Choroid plexus epithelial cell (primary cell): ENCODE measurements around the gene UQCRQ.

Experiments used
- DNase-seq: peaks from one replicate; pipeline ENCODE4 v3.0.0-alpha.2; 2010; ENCODE audit warnings: low read depth
- H3K4me3 ChIP-seq: 2 replicates; pipeline ENCODE4 v1.5.1; 2011; ENCODE audit warnings: low read depth, mild to moderate bottlenecking, control low read depth, low read length, moderate library complexity
- TF ChIP-seq, protein P1 (sequence below): conservative IDR thresholded peaks from 2 replicates; pipeline ENCODE4 v1.5.1; 2011; ENCODE audit warnings: low read depth, mild to moderate bottlenecking, control low read depth, inconsistent platforms, low read length, moderate library complexity

Gene UQCRQ

GRCh38 chr5:132868754-132869153 lies 2.3 kb downstream of the UQCRQ start:
- DNase-seq, result no peak
- TF ChIP-seq, protein P1, sequence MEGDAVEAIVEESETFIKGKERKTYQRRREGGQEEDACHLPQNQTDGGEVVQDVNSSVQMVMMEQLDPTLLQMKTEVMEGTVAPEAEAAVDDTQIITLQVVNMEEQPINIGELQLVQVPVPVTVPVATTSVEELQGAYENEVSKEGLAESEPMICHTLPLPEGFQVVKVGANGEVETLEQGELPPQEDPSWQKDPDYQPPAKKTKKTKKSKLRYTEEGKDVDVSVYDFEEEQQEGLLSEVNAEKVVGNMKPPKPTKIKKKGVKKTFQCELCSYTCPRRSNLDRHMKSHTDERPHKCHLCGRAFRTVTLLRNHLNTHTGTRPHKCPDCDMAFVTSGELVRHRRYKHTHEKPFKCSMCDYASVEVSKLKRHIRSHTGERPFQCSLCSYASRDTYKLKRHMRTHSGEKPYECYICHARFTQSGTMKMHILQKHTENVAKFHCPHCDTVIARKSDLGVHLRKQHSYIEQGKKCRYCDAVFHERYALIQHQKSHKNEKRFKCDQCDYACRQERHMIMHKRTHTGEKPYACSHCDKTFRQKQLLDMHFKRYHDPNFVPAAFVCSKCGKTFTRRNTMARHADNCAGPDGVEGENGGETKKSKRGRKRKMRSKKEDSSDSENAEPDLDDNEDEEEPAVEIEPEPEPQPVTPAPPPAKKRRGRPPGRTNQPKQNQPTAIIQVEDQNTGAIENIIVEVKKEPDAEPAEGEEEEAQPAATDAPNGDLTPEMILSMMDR, result no peak
- H3K4me3 ChIP-seq, result no peak overlapping the region

DNA sequence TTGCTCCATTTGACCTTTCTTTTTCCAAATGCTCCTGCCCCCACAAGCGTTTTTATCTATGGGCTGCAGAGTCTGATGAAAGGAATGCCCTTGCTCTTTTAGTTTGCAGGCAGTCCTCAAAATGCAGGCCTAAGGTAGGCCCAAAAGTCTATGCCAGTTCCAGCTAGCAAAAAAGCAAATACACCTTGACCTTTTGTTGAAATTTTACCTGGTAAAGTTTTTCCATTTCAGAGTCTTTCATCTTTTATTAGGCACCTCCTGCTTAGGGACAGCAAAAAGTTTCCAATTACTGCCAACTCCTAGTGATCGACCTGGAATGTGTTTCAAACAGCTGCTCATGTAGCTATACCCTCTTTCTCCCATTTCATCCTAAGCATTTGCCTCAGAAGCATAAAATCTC lies 4.4 kb downstream of the UQCRQ start:
- no peak for DNase-seq
- TF ChIP-seq, protein P1, result no peak

GRCh38 chr5:132871459-132872284 lies 5.2 kb downstream of the UQCRQ start:
- H3K4me3 ChIP-seq, result no peak overlapping the region
- no peak for DNase-seq
- TF ChIP-seq, protein P1, result no peak

More for the DNA sequence above, 4.4 kb downstream of the UQCRQ start:
- no peak overlapping the region for H3K4me3 ChIP-seq

GRCh38 chr5:132872788-132873118 lies 6.3 kb downstream of the UQCRQ start:
- TF ChIP-seq, protein P1, result no peak
- DNase-seq, result no peak
- no peak overlapping the region for H3K4me3 ChIP-seq

DNA sequence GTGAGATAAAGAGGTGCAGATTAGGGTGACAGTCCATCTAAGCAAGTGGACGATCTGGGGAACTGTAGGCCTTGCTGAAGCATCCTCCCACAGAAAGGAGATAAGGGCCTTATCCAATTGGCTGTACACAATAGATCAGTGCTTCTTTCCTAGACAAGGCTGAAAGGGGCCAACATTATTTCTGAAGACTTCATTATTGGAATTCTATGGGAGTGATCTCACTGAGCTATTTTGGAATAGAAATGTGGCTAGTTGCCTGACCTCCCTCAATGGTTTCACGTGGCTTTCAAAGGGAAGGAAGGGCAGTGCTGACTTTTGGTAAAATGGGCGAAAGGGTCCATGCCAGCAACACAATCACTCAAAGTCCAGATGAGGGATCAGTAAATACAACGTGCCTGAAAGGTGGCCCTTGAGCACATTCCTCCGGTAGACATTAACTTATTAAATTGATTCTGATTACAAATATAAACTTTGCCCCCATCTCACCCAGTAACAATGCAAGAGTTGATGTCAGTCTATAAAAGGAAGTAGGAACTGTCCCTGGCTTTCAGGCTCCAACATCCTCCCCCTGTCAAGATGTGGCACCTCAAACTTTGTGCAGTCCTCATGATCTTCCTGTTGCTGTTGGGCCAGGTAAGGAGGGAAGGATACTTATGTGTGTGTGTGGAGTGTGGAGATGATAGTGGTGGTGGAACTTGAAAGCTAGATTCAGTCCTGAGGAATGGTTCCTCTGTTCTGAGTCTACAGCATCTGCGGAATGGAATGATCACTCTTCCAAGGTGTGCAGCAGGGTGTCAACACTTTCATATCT lies 6.9 kb downstream of the UQCRQ start, which contains the start of gene LEAP2:
Gene LEAP2, plus strand, starts transcription at position 550 of the 811 bp plus-strand sequence. Its CDS starts 27 bp downstream, at position 577.
- no peak for DNase-seq
- no peak within 1 kb of the TSS for H3K4me3 ChIP-seq
- TF ChIP-seq, protein P1, result no peak

GRCh38 chr5:132873930-132874271 lies 7.5 kb downstream of the UQCRQ start:
- TF ChIP-seq, protein P1, result no peak
- no peak overlapping the region for H3K4me3 ChIP-seq
- no peak for DNase-seq
